Left colon (tissue), 2 donors: ENCODE results near the gene CNBD2. TPM values are rescaled to one million over a fixed set of nuclear protein-coding genes. Genes with fewer than 3 reads are reported as not detected.
"Not testable (repeated sequence)": the region's sequence is repeated elsewhere in the genome, so short reads cannot be mapped to it uniquely, and the experiment has no call there.

Source experiments
- ATAC-seq: fragments of 200-7000 bp; cut with Tn5 transposase; one replicate; pipeline ENCODE4 v1.9.1; 2020; ENCODE audit warnings: mild to moderate bottlenecking, moderate library complexity
- DNase-seq, 2 donors: peaks; one replicate each; pipeline ENCODE4 v3.0.0-alpha.2; 2020
- intact Hi-C, 2 donors: fragments of 100-400 bp; cut with DNase I in 1 of 2; cut with micrococcal nuclease in 1 of 2; formaldehyde crosslinking; loops; one replicate each; pipeline versions ENCODE4 v1.11.2 to v1.14.0; 2022; cut with DNase I, micrococcal nuclease
- total RNA-seq, 2 donors: library from RNA; stranded (reverse); fragmentation: NEBNext Ultra II Directional; extraction: Animal tissue kit (Norgen Biotek cat#: 25700); gene quantifications; one replicate each; pipeline ENCODE4 v1.2.1, GENCODE V29; 2021
- donor health status: DM: no; HTN: no; CAD: no.
- donor health status: DM: yes; HTN: yes; CAD: no.

The CNBD2 gene
- total RNA-seq, 2 donors from 2014 or later: 3.7 to 4.4 TPM

GRCh38 chr20:36010825-36011224, 42.4 kb downstream of the CNBD2 start:
- intact Hi-C loops: no loop called here
- DNase-seq (no peak), ATAC-seq (no peak)

GRCh38 chr20:36015806-36016403, 47.5 kb downstream of the CNBD2 start:
- intact Hi-C loops: no loop called here
- ATAC-seq: no peak

GRCh38 chr20:36017048-36017951, 48.9 kb downstream of the CNBD2 start:
- DNase-seq (peak in 1 of 2 donors; percentile 4), ATAC-seq (no peak)
- intact Hi-C loops: no loop called here

More at GRCh38 chr20:36015806-36016403, 47.5 kb downstream of the CNBD2 start:
- no peak for DNase-seq

- peak; percentile 59 for ATAC-seq
- no peak for DNase-seq
- intact Hi-C loops: no loop called here
These were observed 50.0 kb downstream of the CNBD2 start for GRCh38 chr20:36018208-36018988.

GRCh38 chr20:36026131-36026530, 57.7 kb downstream of the CNBD2 start:
- intact Hi-C loops, DNase-seq, ATAC-seq: not testable (repeated sequence)

GRCh38 chr20:36028106-36028808, 59.9 kb downstream of the CNBD2 start:
- no peak for ATAC-seq
- no peak for DNase-seq
- intact Hi-C loops: no loop called here

GRCh38 chr20:36030149-36030548, 61.8 kb downstream of the CNBD2 start:
- intact Hi-C loops: no loop called here
- ATAC-seq: no peak

GRCh38 chr20:36031806-36032205, 63.4 kb downstream of the CNBD2 start:
- DNase-seq: no peak
- no peak for ATAC-seq
- intact Hi-C loops: no loop called here

More at GRCh38 chr20:36030149-36030548, 61.8 kb downstream of the CNBD2 start:
- no peak for DNase-seq

- intact Hi-C loops: no loop called here
These were observed 66.5 kb downstream of the CNBD2 start for GRCh38 chr20:36034875-36035274.

GRCh38 chr20:36035745-36036144, 67.4 kb downstream of the CNBD2 start:
- ATAC-seq (no peak), DNase-seq (no peak)
- intact Hi-C loops: no loop called here

More at GRCh38 chr20:36034875-36035274, 66.5 kb downstream of the CNBD2 start:
- no peak for DNase-seq
- no peak for ATAC-seq

GRCh38 chr20:36036688-36037087, 68.3 kb downstream of the CNBD2 start:
- intact Hi-C loops: no loop called here
- DNase-seq (no peak), ATAC-seq (no peak)

GRCh38 chr20:36040571-36040970, 72.2 kb downstream of the CNBD2 start:
- DNase-seq (no peak), ATAC-seq (no peak)
- intact Hi-C loops: no loop called here

- no peak for DNase-seq
- intact Hi-C loops: no loop called here
- no peak for ATAC-seq
These were observed 75.1 kb downstream of the CNBD2 start for GRCh38 chr20:36043441-36043840.

- intact Hi-C loops: no loop called here
- ATAC-seq: no peak
- no peak for DNase-seq
These were observed 75.6 kb downstream of the CNBD2 start for GRCh38 chr20:36043892-36044515.

- ATAC-seq (peak; percentile 29), DNase-seq (no peak)
- intact Hi-C loops: no loop called here
These were observed 77.0 kb downstream of the CNBD2 start for GRCh38 chr20:36045373-36045714.

GRCh38 chr20:36046073-36046798, 77.8 kb downstream of the CNBD2 start:
- ATAC-seq, intact Hi-C loops: not testable (repeated sequence)

GRCh38 chr20:36049408-36049807, 81.0 kb downstream of the CNBD2 start:
- ATAC-seq, DNase-seq, intact Hi-C loops: not testable (repeated sequence)

More at GRCh38 chr20:36046073-36046798, 77.8 kb downstream of the CNBD2 start:
- DNase-seq: not testable (repeated sequence)
